OCI-LY3 (cell line): Measurements from ENCODE around the gene SPDEF.
A peak's percentile ranks its signal among the peaks of the same experiment; 100 is the strongest.

Experiments used
- H2AFZ ChIP-seq: fragments of 200-600, 300-600 bp; shearing (Covaris generic); 2 replicates; pipeline ENCODE4 v1.6.0; 2014; ENCODE audit warnings: antibody characterized with exemption, low read depth, low read length
- H3K27ac ChIP-seq: fragments of 200-600, 300-600 bp; sonication (generic); 2 replicates; pipeline ENCODE4 v1.5.1; 2014; ENCODE audit warnings: mild to moderate bottlenecking, low read length, moderate library complexity, mixed read lengths
- H3K27me3 ChIP-seq: fragments of 200-600, 300-600 bp; sonication (generic); 2 replicates; pipeline ENCODE4 v1.6.1; 2014; ENCODE audit warnings: low read depth, low read length, mixed read lengths
- H3K36me3 ChIP-seq: fragments of 200-600, 300-600 bp; sonication (generic); replicated peaks from 2 replicates; pipeline ENCODE3; 2014; ENCODE audit warnings: low read depth, low read length, mixed read lengths
- H3K4me1 ChIP-seq: fragments of 300-600, 200-600 bp; sonication (generic); 2 replicates; pipeline ENCODE4 v1.6.1; 2014; ENCODE audit warnings: low read length, mixed read lengths
- H3K4me2 ChIP-seq: fragments of 200-600, 300-600 bp; sonication (generic); 2 replicates; pipeline ENCODE4 v1.6.1; 2014; ENCODE audit warnings: low read length, mixed read lengths
- H3K4me3 ChIP-seq: fragments of 300-600, 200-600 bp; sonication (generic); 2 replicates; pipeline ENCODE4 v1.5.1; 2014; ENCODE audit warnings: antibody characterized with exemption, mild to moderate bottlenecking, low read length, moderate library complexity
- H3K79me2 ChIP-seq: fragments of 300-600, 200-600 bp; shearing (Covaris generic); 2 replicates; pipeline ENCODE4 v1.6.1; 2014; ENCODE audit warnings: mild to moderate bottlenecking, low read length, mixed read lengths
- H3K9ac ChIP-seq: fragments of 300-600, 200-600 bp; shearing (Covaris generic); 2 replicates; pipeline ENCODE4 v1.6.0; 2014; ENCODE audit warnings: mild to moderate bottlenecking, low read length, moderate library complexity
- H3K9me3 ChIP-seq: fragments of 200-600, 300-600 bp; shearing (Covaris generic); 2 replicates; pipeline ENCODE4 v1.6.1; 2014; ENCODE audit warnings: low read length, mixed read lengths; ENCODE audit not compliant: insufficient read depth
- H4K20me1 ChIP-seq: fragments of 200-600, 300-600 bp; sonication (generic); 2 replicates; pipeline ENCODE4 v1.6.1; 2016; ENCODE audit warnings: low read length, mixed read lengths; ENCODE audit not compliant: insufficient read depth
- CTCF ChIP-seq: fragments of 200-600, 300-600 bp; sonication (generic); IDR thresholded peaks from 2 replicates; pipeline ENCODE4 v1.5.1; 2014; ENCODE audit warnings: antibody characterized with exemption, low read length, low read depth
- EZH2phosphoT487 ChIP-seq: fragments of 200-600 bp; shearing (Covaris generic); IDR thresholded peaks from 2 replicates; pipeline ENCODE4 v1.6.1; 2018; ENCODE audit warnings: antibody characterized with exemption, mixed run types, low read depth

The SPDEF gene

GRCh38 chr6:34515473-34516387, 40.4 kb downstream of the SPDEF start:
- no peak overlapping the region for H3K9ac ChIP-seq
- no peak overlapping the region for H3K4me3 ChIP-seq
- H3K27ac ChIP-seq: no peak overlapping the region
- H3K27me3 ChIP-seq: no peaks in the 10 kb centered on the region
- H3K9me3 ChIP-seq: no peaks in the 10 kb centered on the region
- TF ChIP-seq EZH2phosphoT487: no peak
- no peak for TF ChIP-seq CTCF
- no peaks in the 10 kb centered on the region for H4K20me1 ChIP-seq
- H2AFZ ChIP-seq: no peak overlapping the region
- H3K4me1 ChIP-seq: no peaks in the 10 kb centered on the region
- H3K36me3 ChIP-seq: no peaks in the 10 kb centered on the region
- H3K4me2 ChIP-seq: no peak overlapping the region
- H3K79me2 ChIP-seq: no peaks in the 10 kb centered on the region

- no peak for TF ChIP-seq EZH2phosphoT487
- peak; percentile 41 for TF ChIP-seq CTCF
- Histone ChIP-seq H3K79me2 (no peaks in the 10 kb centered on the region), H3K27me3 (no peaks in the 10 kb centered on the region), H3K4me3 (peak overlapping the region; percentile 31), H3K9me3 (no peaks in the 10 kb centered on the region), H3K9ac (no peak overlapping the region), H4K20me1 (no peaks in the 10 kb centered on the region), H3K4me2 (peak overlapping the region; percentile 49), H3K4me1 (no peaks in the 10 kb centered on the region), H3K36me3 (no peaks in the 10 kb centered on the region), H2AFZ (no peak overlapping the region), H3K27ac (no peak overlapping the region)
Measured at GRCh38 chr6:34514593-34515472, 41.3 kb downstream of the SPDEF start.

GRCh38 chr6:34514112-34514511, 42.0 kb downstream of the SPDEF start:
- H3K79me2 ChIP-seq: no peaks in the 10 kb centered on the region
- H3K4me2 ChIP-seq: peak overlapping the region; percentile 49
- H3K9ac ChIP-seq: no peak overlapping the region
- H3K27me3 ChIP-seq: no peaks in the 10 kb centered on the region
- H3K9me3 ChIP-seq: no peaks in the 10 kb centered on the region
- H4K20me1 ChIP-seq: no peaks in the 10 kb centered on the region
- peak overlapping the region; percentile 31; the same call in 1 of the 2 replicates for H3K4me3 ChIP-seq
- H3K27ac ChIP-seq: no peak overlapping the region
- H2AFZ ChIP-seq: no peak overlapping the region
- no peaks in the 10 kb centered on the region for H3K4me1 ChIP-seq
- H3K36me3 ChIP-seq: no peaks in the 10 kb centered on the region
- TF ChIP-seq EZH2phosphoT487: no peak
- TF ChIP-seq CTCF: no peak

- H3K9me3 ChIP-seq: no peaks in the 10 kb centered on the region
- no peaks in the 10 kb centered on the region for H3K4me1 ChIP-seq
- no peaks in the 10 kb centered on the region for H4K20me1 ChIP-seq
- H3K4me2 ChIP-seq: no peak overlapping the region
- H3K27me3 ChIP-seq: no peaks in the 10 kb centered on the region
- no peaks in the 10 kb centered on the region for H3K79me2 ChIP-seq
- H3K9ac ChIP-seq: no peak overlapping the region
- H3K36me3 ChIP-seq: no peaks in the 10 kb centered on the region
- H3K4me3 ChIP-seq: no peak overlapping the region
- no peak overlapping the region for H3K27ac ChIP-seq
- TF ChIP-seq EZH2phosphoT487 (no peak), CTCF (no peak)
- no peak overlapping the region for H2AFZ ChIP-seq
Measured at GRCh38 chr6:34513646-34514045, 42.5 kb downstream of the SPDEF start.
